Brain microvascular endothelial cell (primary cell): ENCODE results near the gene GPALPP1.
"Not testable (repeated sequence)": the region's sequence is repeated elsewhere in the genome, so short reads cannot be mapped to it uniquely, and the experiment has no call there.

Experiments used
- DNase-seq: peaks from one replicate; pipeline ENCODE4 v3.0.0-alpha.2; 2020
- H3K27ac ChIP-seq: fragments of 250-450 bp; sonication (Bioruptor Pico); 2 replicates; pipeline ENCODE4 v1.5.1; 2020; ENCODE audit warnings: mild to moderate bottlenecking, moderate library complexity
- H3K27me3 ChIP-seq: fragments of 250-450 bp; sonication (Bioruptor Pico); replicated peaks from 2 replicates; pipeline ENCODE4 v1.5.1; 2020; ENCODE audit warnings: mild to moderate bottlenecking
- H3K36me3 ChIP-seq: fragments of 250-450 bp; sonication (Bioruptor Pico); replicated peaks from 2 replicates; pipeline ENCODE4 v1.5.1; 2020; ENCODE audit warnings: mild to moderate bottlenecking
- H3K4me3 ChIP-seq: 2 replicates; pipeline ENCODE4 v1.5.1; 2011; ENCODE audit warnings: low read depth, mild to moderate bottlenecking, control low read depth, low read length, moderate library complexity
- in situ Hi-C: cut with HindIII; loops from 2 replicates; pipeline ENCODE4 v1.10.0; 2017; ENCODE audit warnings: low sequenced_read_pairs, low pct_ligation_motif_present
- TF ChIP-seq, protein P1 (sequence below): IDR thresholded peaks from 2 replicates; pipeline ENCODE4 v1.5.1; 2011; ENCODE audit warnings: low read depth, mild to moderate bottlenecking, moderate library complexity, low read length, control low read depth, inconsistent platforms; ENCODE audit errors: missing control alignments

GPALPP1 gene

DNA sequence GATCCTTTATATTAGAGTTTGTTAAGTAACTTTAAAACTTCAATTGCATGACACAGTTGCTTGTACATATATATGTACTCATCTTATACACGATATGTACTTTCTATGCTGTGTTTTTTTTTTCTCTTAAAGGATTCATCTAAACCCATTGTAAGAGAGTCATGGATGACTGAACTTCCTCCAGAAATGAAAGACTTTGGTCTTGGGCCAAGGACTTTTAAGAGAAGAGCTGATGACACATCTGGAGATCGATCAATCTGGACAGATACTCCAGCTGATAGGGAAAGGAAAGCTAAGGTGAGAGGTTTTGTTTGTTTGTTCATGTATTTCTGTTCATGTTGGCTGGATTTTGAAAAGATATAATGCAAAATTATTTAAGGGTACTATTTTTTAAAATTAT, 26.0 kb downstream of the GPALPP1 start:
- Histone ChIP-seq H3K36me3 (peaks cover 12% of the 10 kb centered on the region), H3K27ac (no peak overlapping the region), H3K4me3 (no peak overlapping the region), H3K27me3 (no peaks in the 10 kb centered on the region)
- TF ChIP-seq, protein P1, sequence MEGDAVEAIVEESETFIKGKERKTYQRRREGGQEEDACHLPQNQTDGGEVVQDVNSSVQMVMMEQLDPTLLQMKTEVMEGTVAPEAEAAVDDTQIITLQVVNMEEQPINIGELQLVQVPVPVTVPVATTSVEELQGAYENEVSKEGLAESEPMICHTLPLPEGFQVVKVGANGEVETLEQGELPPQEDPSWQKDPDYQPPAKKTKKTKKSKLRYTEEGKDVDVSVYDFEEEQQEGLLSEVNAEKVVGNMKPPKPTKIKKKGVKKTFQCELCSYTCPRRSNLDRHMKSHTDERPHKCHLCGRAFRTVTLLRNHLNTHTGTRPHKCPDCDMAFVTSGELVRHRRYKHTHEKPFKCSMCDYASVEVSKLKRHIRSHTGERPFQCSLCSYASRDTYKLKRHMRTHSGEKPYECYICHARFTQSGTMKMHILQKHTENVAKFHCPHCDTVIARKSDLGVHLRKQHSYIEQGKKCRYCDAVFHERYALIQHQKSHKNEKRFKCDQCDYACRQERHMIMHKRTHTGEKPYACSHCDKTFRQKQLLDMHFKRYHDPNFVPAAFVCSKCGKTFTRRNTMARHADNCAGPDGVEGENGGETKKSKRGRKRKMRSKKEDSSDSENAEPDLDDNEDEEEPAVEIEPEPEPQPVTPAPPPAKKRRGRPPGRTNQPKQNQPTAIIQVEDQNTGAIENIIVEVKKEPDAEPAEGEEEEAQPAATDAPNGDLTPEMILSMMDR, result no peak
- no peak for DNase-seq
- in situ Hi-C loops, result no loop called here

- DNase-seq, result no peak
- no peak overlapping the region for H3K4me3 ChIP-seq
- in situ Hi-C loops, result no loop called here
- TF ChIP-seq, protein P1, result no peak
- no peak overlapping the region for H3K27ac ChIP-seq
- peaks cover 4% of the 10 kb centered on the region for H3K36me3 ChIP-seq
- no peaks in the 10 kb centered on the region for H3K27me3 ChIP-seq
Measured at GRCh38 chr13:45016792-45017425, 27.6 kb downstream of the GPALPP1 start.

DNA sequence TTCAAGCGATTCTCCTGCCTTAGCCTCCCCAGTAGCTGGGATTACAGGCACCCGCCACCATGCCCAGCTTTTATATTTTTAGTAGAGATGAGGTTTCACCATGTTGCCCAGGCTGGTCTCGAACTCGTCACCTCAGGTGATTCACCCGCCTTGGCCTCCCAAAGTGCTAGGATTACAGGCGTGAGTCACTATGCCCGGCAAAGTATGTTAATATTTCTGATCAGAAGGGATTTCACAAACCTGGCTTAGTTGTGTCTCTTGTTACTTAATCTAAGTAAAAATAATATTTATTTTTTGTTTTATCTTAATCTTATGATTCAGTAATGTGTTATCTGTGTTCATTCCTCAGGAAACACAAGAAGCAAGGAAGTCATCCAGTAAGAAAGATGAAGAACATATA, 30.6 kb downstream of the GPALPP1 start:
- DNase-seq, result peak; percentile 22
- H3K36me3 ChIP-seq, H3K4me3 ChIP-seq, H3K27ac ChIP-seq, in situ Hi-C loops, H3K27me3 ChIP-seq: not testable (repeated sequence)

DNA sequence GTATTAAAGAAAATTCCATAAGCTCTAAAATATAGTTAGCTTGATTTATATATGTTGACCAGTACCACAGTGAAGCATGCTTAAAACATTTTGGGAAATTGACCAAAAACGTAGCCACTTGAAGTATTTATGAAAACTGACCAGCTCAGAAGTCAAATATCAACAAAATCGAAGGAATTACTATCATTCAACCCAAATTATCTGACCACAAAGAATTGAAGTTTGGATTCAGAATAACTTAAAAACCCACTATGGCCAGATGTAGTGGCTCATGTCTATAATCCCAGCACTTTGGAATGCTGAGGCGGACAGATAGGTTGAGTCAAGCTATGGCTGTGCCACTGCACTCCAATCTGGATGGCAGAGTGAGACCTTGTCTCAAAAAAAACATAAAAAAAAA, 31.9 kb downstream of the GPALPP1 start:
- Histone ChIP-seq H3K27me3 (no peaks in the 10 kb centered on the region), H3K36me3 (peaks cover 6% of the 10 kb centered on the region), H3K27ac (no peak overlapping the region), H3K4me3 (no peak overlapping the region)
- DNase-seq, result no peak
- TF ChIP-seq, protein P1, result no peak
- in situ Hi-C loops, result no loop called here

- no peak overlapping the region for H3K27ac ChIP-seq
- no peak for DNase-seq
- in situ Hi-C loops, result loop anchor here (25.0 kb wide), 1 partner anchor 262 kb away; no protein-coding TSS in a partner anchor
- peaks cover 2% of the 10 kb centered on the region for H3K36me3 ChIP-seq
- no peak overlapping the region for H3K4me3 ChIP-seq
- TF ChIP-seq, protein P1, result no peak
- H3K27me3 ChIP-seq, result no peaks in the 10 kb centered on the region
Measured at GRCh38 chr13:45024847-45025246, 35.5 kb downstream of the GPALPP1 start.

GRCh38 chr13:45034342-45034741, 45.0 kb downstream of the GPALPP1 start:
- Histone ChIP-seq H3K27me3 (no peaks in the 10 kb centered on the region), H3K27ac (no peak overlapping the region), H3K4me3 (no peak overlapping the region), H3K36me3 (no peaks in the 10 kb centered on the region)
- in situ Hi-C loops, result loop anchor here (25.0 kb wide), 1 partner anchor 253 kb away; no protein-coding TSS in a partner anchor
- TF ChIP-seq, protein P1, result no peak
- no peak for DNase-seq
